Transverse colon (tissue), 4 donors: ENCODE measurements around the gene PSMC3IP. TPM values are rescaled to one million over a fixed set of nuclear protein-coding genes. Genes with fewer than 3 reads are reported as not detected.
"Not testable (repeated sequence)": the region's sequence is repeated elsewhere in the genome, so short reads cannot be mapped to it uniquely, and the experiment has no call there.

Experiments
- DNase-seq: peaks from one replicate; pipeline ENCODE4 v3.0.0-alpha.2; 2019
- H3K27ac ChIP-seq, 4 donors: fragments of 200-600 bp; sonication (generic); 2 replicates each; pipeline ENCODE4 v1.5.1; 2016 to 2018; ENCODE audit warnings: inconsistent platforms in 4 of 4
- H3K27me3 ChIP-seq: fragments of 200-600 bp; sonication (generic); 2 replicates; pipeline ENCODE4 v1.5.1; 2017; ENCODE audit warnings: inconsistent platforms
- H3K36me3 ChIP-seq, 4 donors: fragments of 200-600 bp; sonication (generic); 2 replicates each; pipeline ENCODE4 v1.5.1; 2017 to 2019; ENCODE audit warnings: inconsistent platforms in 4 of 4
- H3K4me1 ChIP-seq, 4 donors: fragments of 200-600 bp; sonication (generic); 2 replicates each; pipeline ENCODE4 v1.5.1; 2017 to 2020; ENCODE audit warnings: inconsistent platforms in 4 of 4
- H3K4me3 ChIP-seq, 4 donors: fragments of 200-600 bp; sonication (generic); 1 replicate in 1 of 4; 2 replicates in 3 of 4; pipeline versions ENCODE4 v1.5.1 to v1.6.1; 2017 to 2019; ENCODE audit warnings: inconsistent platforms in 4 of 4
- H3K9me3 ChIP-seq, 2 donors: fragments of 200-600 bp; sonication (generic); 2 replicates each; pipeline ENCODE4 v1.5.1; 2017 to 2019; ENCODE audit warnings: inconsistent platforms in 2 of 2
- EP300 ChIP-seq: sonication (generic); formaldehyde crosslinking; IDR thresholded peaks from one replicate; pipeline ENCODE4 v1.6.1; 2017; ENCODE audit warnings: antibody characterized with exemption, low read depth
- POLR2A ChIP-seq: fragments of 450-650 bp; IDR thresholded peaks from one replicate; pipeline ENCODE4 v1.6.1; 2016; ENCODE audit warnings: antibody characterized with exemption, mild to moderate bottlenecking, moderate library complexity
- POLR2AphosphoS5 ChIP-seq, 3 donors: sonication (generic); formaldehyde crosslinking; IDR thresholded peaks; one replicate each; pipeline ENCODE4 v1.6.1; 2016; ENCODE audit warnings: antibody characterized with exemption in 3 of 3
- WGBS, 2 donors: methylation state at CpG; one replicate each; pipeline ENCODE4 v1.1.5; 2018; ENCODE audit warnings: low coverage in 1 of 2; 5-methylcytosine and 5-hydroxymethylcytosine counted together
- in situ Hi-C, 4 donors: fragments of 200-750 bp; cut with MboI; loops; one replicate each; pipeline versions ENCODE4 v1.15.0 to v1.15.1; 2017; ENCODE audit warnings: low sequenced_read_pairs in 3 of 4, low pct_ligation_motif_present in 1 of 4, low pct_unique_long_range_greater_than_20kb in 1 of 4
- intact Hi-C: fragments of 100-400 bp; cut with DNase I; formaldehyde crosslinking; loops from one replicate; pipeline ENCODE4 v1.15.1; 2023; ENCODE audit warnings: low total_unique reads
- total RNA-seq, 4 donors: library from RNA; depleted of rRNA; stranded (reverse); fragments of >200 nt; gene quantifications; one replicate each; pipeline ENCODE4 v1.1.0, GENCODE V29; 2016
- TF ChIP-seq, protein P1 (sequence below), 5 experiments: fragments of 200-600 bp in 3 of 5; fragments of 450-650 bp in 2 of 5; sonication (generic) in 3 of 5; IDR thresholded peaks; 1 replicate in 2 of 5; 2 replicates in 3 of 5; pipeline ENCODE4 v1.5.1; 2016 to 2017; ENCODE audit warnings: antibody characterized with exemption in 5 of 5, inconsistent platforms in 3 of 5, mild to moderate bottlenecking in 2 of 5, moderate library complexity in 1 of 5

Gene PSMC3IP, protein sequence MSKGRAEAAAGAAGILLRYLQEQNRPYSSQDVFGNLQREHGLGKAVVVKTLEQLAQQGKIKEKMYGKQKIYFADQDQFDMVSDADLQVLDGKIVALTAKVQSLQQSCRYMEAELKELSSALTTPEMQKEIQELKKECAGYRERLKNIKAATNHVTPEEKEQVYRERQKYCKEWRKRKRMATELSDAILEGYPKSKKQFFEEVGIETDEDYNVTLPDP
- total RNA-seq = 1 to 10 TPM in 2 of 4 donors, under 1 TPM in 1, not detected in 1; 0.96 to 2.6 (median 1.3) TPM

GRCh38 chr17:42577532-42578281, at the start of gene PSMC3IP:
TSS of gene PSMC3IP (minus strand) at chr17:42577729. CDS start at chr17:42577686, 43 bp downstream.
- DNase-seq = peak; percentile 97
- in situ Hi-C loops = loop anchor here in 3 of 4 donors (25.0 kb wide), 1 partner anchor 110 kb away; the partner anchor contains the start of genes CCR10 (in 3 of the 3), CNTNAP1 (in 3 of the 3) and PLEKHH3 (in 3 of the 3)
- intact Hi-C loops = loop anchor here (2.0 kb wide), 1 partner anchor 107 kb away; no protein-coding TSS in a partner anchor

GRCh38 chr17:42623732-42624596, 46.4 kb upstream of the PSMC3IP start:
- WGBS, 2 donors = 75 to 83% methylated on average over 2 to 7 of the region's 7 CpGs
- Histone ChIP-seq H3K9me3 (no peaks in the 10 kb centered on the region), H3K36me3 (no peaks in the 10 kb centered on the region), H3K27ac (no peak overlapping the region), H3K27me3 (no peaks in the 10 kb centered on the region), H3K4me3 (no peak overlapping the region), H3K4me1 (peaks cover 0 to under 1% (median 0%) of the 10 kb centered on the region in 4 donors)
- TF ChIP-seq EP300 = no peak
- DNase-seq = peak; percentile 42
- in situ Hi-C loops (no loop called here), intact Hi-C loops (no loop called here)

More at GRCh38 chr17:42577532-42578281, at the start of gene PSMC3IP:
- Histone ChIP-seq H3K4me1 (peaks cover 11 to 23% (median 14%) of the 10 kb centered on the region in 4 donors), H3K4me3 (peak within 1 kb of the TSS; percentile 27 to 71 (median 60)), H3K27ac (peak within 1 kb of the TSS; percentile 87 to 96 (median 91)), H3K36me3 (peaks cover 0 to 33% (median 15%) of the 10 kb centered on the region in 4 donors), H3K9me3 (no peaks in the 10 kb centered on the region), H3K27me3 (no peaks in the 10 kb centered on the region)
- 1% methylated on average over 51 of the region's 52 CpGs; no CpG with 5 or more reads in 1 of the 2 donors for WGBS, 2 donors
- TF ChIP-seq POLR2A = peak; percentile 82
- no peak for TF ChIP-seq EP300
- peak; percentile 92 to 95 (median 93) for TF ChIP-seq POLR2AphosphoS5 (IDR thresholded peaks at IDR 0.05)
- TF ChIP-seq, protein P1, sequence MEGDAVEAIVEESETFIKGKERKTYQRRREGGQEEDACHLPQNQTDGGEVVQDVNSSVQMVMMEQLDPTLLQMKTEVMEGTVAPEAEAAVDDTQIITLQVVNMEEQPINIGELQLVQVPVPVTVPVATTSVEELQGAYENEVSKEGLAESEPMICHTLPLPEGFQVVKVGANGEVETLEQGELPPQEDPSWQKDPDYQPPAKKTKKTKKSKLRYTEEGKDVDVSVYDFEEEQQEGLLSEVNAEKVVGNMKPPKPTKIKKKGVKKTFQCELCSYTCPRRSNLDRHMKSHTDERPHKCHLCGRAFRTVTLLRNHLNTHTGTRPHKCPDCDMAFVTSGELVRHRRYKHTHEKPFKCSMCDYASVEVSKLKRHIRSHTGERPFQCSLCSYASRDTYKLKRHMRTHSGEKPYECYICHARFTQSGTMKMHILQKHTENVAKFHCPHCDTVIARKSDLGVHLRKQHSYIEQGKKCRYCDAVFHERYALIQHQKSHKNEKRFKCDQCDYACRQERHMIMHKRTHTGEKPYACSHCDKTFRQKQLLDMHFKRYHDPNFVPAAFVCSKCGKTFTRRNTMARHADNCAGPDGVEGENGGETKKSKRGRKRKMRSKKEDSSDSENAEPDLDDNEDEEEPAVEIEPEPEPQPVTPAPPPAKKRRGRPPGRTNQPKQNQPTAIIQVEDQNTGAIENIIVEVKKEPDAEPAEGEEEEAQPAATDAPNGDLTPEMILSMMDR (IDR thresholded peaks at IDR 0.05) = peak in 4 of 5 experiments; percentile 28 to 61 (median 48)

- WGBS, 2 donors = 83 to 100% methylated on average over 1 to 2 of the region's 2 CpGs
- no peak for TF ChIP-seq POLR2AphosphoS5 (IDR thresholded peaks at IDR 0.05)
- TF ChIP-seq POLR2A = no peak
- TF ChIP-seq EP300 = no peak
- TF ChIP-seq, protein P1 (IDR thresholded peaks at IDR 0.05) = no peak
- in situ Hi-C loops = no loop called here
- intact Hi-C loops = no loop called here
- Histone ChIP-seq H3K9me3 (no peaks in the 10 kb centered on the region), H3K27ac (no peak overlapping the region), H3K4me1 (peaks cover 0 to 8% (median 2%) of the 10 kb centered on the region in 4 donors), H3K36me3 (no peaks in the 10 kb centered on the region), H3K4me3 (no peak overlapping the region), H3K27me3 (no peaks in the 10 kb centered on the region)
- no peak for DNase-seq
Observed at GRCh38 chr17:42623271-42623670, 45.7 kb upstream of the PSMC3IP start.

GRCh38 chr17:42621987-42622386, 44.5 kb upstream of the PSMC3IP start:
- in situ Hi-C loops, H3K4me3 ChIP-seq, H3K27ac ChIP-seq, H3K27me3 ChIP-seq, DNase-seq, intact Hi-C loops, H3K9me3 ChIP-seq, H3K36me3 ChIP-seq: not testable (repeated sequence)
- H3K4me1 ChIP-seq = peaks cover 0 to 12% (median 2%) of the 10 kb centered on the region in 4 donors
- 88 to 100% methylated on average over 1 to 3 of the region's 3 CpGs for WGBS, 2 donors
